GM21447 (cell line): ENCODE results near the gene SECISBP2L.

Source experiments
- ATAC-seq: cut with Tn5 transposase; IDR thresholded peaks from one replicate; pipeline ENCODE4 v1.9.1; 2021; ENCODE audit not compliant: unreplicated experiment

Gene SECISBP2L

GRCh38 chr15:49059491-49059890, 13.2 kb upstream of the SECISBP2L start:
- ATAC-seq = no peak

- ATAC-seq = no peak
Observed at GRCh38 chr15:49058559-49058958, 12.3 kb upstream of the SECISBP2L start.

GRCh38 chr15:49055630-49056029, 9.4 kb upstream of the SECISBP2L start:
- ATAC-seq = no peak

GRCh38 chr15:49052662-49053061, 6.4 kb upstream of the SECISBP2L start:
- no peak for ATAC-seq

GRCh38 chr15:49047456-49047855, 1.2 kb upstream of the SECISBP2L start:
- no peak for ATAC-seq

- peak; percentile 48 for ATAC-seq
Observed at GRCh38 chr15:49045751-49046219, 461 bp downstream of the SECISBP2L start.

- no peak for ATAC-seq
Observed at GRCh38 chr15:49044766-49045606, 1.3 kb downstream of the SECISBP2L start.

- no peak for ATAC-seq
Observed at GRCh38 chr15:49044002-49044401, 2.2 kb downstream of the SECISBP2L start.

- ATAC-seq = no peak
Observed at GRCh38 chr15:49042165-49042564, 4.1 kb downstream of the SECISBP2L start.

- ATAC-seq = no peak
Observed at GRCh38 chr15:49041426-49041825, 4.8 kb downstream of the SECISBP2L start.

- no peak for ATAC-seq
Observed at GRCh38 chr15:49040151-49040550, 6.1 kb downstream of the SECISBP2L start.

GRCh38 chr15:49038382-49038781, 7.9 kb downstream of the SECISBP2L start:
- ATAC-seq = no peak

- no peak for ATAC-seq
Observed at GRCh38 chr15:49037546-49037940, 8.7 kb downstream of the SECISBP2L start.

GRCh38 chr15:49036650-49037545, 9.3 kb downstream of the SECISBP2L start:
- ATAC-seq = no peak

- no peak for ATAC-seq
Observed at GRCh38 chr15:49035825-49036224, 10.4 kb downstream of the SECISBP2L start.

GRCh38 chr15:49032601-49033145, 13.6 kb downstream of the SECISBP2L start:
- no peak for ATAC-seq

GRCh38 chr15:49031804-49032203, 14.4 kb downstream of the SECISBP2L start:
- ATAC-seq = no peak

- ATAC-seq = no peak
Observed at GRCh38 chr15:49026700-49027099, 19.5 kb downstream of the SECISBP2L start.

- peak; percentile 76 for ATAC-seq
Observed at GRCh38 chr15:49024840-49025239, 21.4 kb downstream of the SECISBP2L start.

GRCh38 chr15:49023354-49023753, 22.9 kb downstream of the SECISBP2L start:
- peak; percentile 60 for ATAC-seq

GRCh38 chr15:49015896-49016295, 30.4 kb downstream of the SECISBP2L start:
- ATAC-seq = no peak
